ENCODE results near the gene ZNF584.

GRCh38 chr19:58367698-58368454 lies 40.6 kb upstream of the ZNF584 start:
- TF ChIP-seq EZH2 (IDR thresholded peaks at IDR 0.05) (no peak), POLR2AphosphoS5 (IDR thresholded peaks at IDR 0.05; ENCODE audit: borderline replicate concordance, low read depth, low read length) (no peak), FOXP2 (optimal IDR thresholded peaks at IDR 0.05; ENCODE audit: control extremely low read depth, extremely low read length, insufficient read depth) (no peak)

Data from SK-N-MC (cell line).